ENCODE data around the gene BORCS8. TPM values are rescaled to one million over a fixed set of nuclear protein-coding genes. Genes with fewer than 3 reads are reported as not detected.

BORCS8 gene
- total and polyA plus RNA-seq, 2 of the 13 experiments (the other 11 are each of a cell fraction or from before 2014, with no cell fraction given): 9.6 to 13.3 TPM

GRCh38 chr19:19207637-19208572 is 16.0 kb upstream of the BORCS8 start (continued):
- no peak for TF ChIP-seq ATAD3A (CRISPR knock-in tag; IDR thresholded peaks at IDR 0.05)
- no peak for TF ChIP-seq KDM4B (CRISPR knock-in tag; IDR thresholded peaks at IDR 0.05)
- no peak for TF ChIP-seq ARID2 (CRISPR knock-in tag; IDR thresholded peaks at IDR 0.05; ENCODE audit: borderline replicate concordance)
- no peak for TF ChIP-seq GATAD2A (CRISPR knock-in tag; IDR thresholded peaks at IDR 0.05)
- no peak for TF ChIP-seq AGO1 (IDR thresholded peaks at IDR 0.05; ENCODE audit: low read depth, low read length, poor library complexity, severe bottlenecking)
- TF ChIP-seq ZNF207 (IDR thresholded peaks at IDR 0.05; ENCODE audit: borderline replicate concordance): no peak

- WGBS (ENCODE audit: low lambda C conversion rate): 11% methylated on average over 5 of the region's 5 CpGs
- Histone ChIP-seq H3K9ac (ENCODE audit: insufficient read depth, low read depth, low read length) (no peak overlapping the region), H3K27ac (ENCODE audit: extremely low read length, insufficient read depth, low read length) (no peak overlapping the region), H3K79me2 (ENCODE audit: insufficient read depth, low read length) (peaks cover 11% of the 10 kb centered on the region), H3K27me3 (ENCODE audit: control insufficient read depth in 1 of 2, insufficient read depth in 2 of 2, low read length in 2 of 2) (peaks cover 5 to 15% of the 10 kb centered on the region in 2 experiments; a peak in 3 of 5 replicates), H3K9me3 (ENCODE audit: low read length) (no peaks in the 10 kb centered on the region), H3K4me3 (replicated peaks in 1 of 3; ENCODE audit: insufficient read depth in 1 of 3, low read depth in 2 of 3, low read length in 3 of 3) (no peak overlapping the region), H3K4me1 (ENCODE audit: insufficient read depth, low read length) (peaks cover 7% of the 10 kb centered on the region; the same call in 1 of the 2 replicates), H3K36me3 (replicated peaks in 1 of 2; ENCODE audit: control insufficient read depth in 1 of 2, insufficient read depth in 2 of 2, low read length in 2 of 2) (no peaks in the 10 kb centered on the region), H3K4me2 (ENCODE audit: low read depth, low read length) (no peak overlapping the region), H4K20me1 (ENCODE audit: insufficient read depth, low read length) (no peaks in the 10 kb centered on the region), H2AFZ (ENCODE audit: low read length) (no peak overlapping the region)
- DNase-seq (ENCODE audit: low spot score): no peak
- in situ Hi-C loops (cut with HindIII; ENCODE audit: extremely low pct_ligation_motif_present, low pct_unique_long_range_greater_than_20kb): no loop called here
- no TSS peak for BruUV-seq (replicated peaks)
- no peak for ATAC-seq
- FAIRE-seq: no peak
- CTCF ChIA-PET (ENCODE audit: low intra/inter-chr PET ratio, low total read pairs): no interaction called here
- intact Hi-C loops (cut with micrococcal nuclease; ENCODE audit: unreplicated experiment): no loop called here
- POLR2A ChIA-PET: no interaction called here
- no peak for TF ChIP-seq ZNF777 (CRISPR knock-in tag; IDR thresholded peaks at IDR 0.05)
- TF ChIP-seq HIC2 (CRISPR knock-in tag; IDR thresholded peaks at IDR 0.05; ENCODE audit: low read depth): no peak
- TF ChIP-seq MXD1 (CRISPR knock-in tag; IDR thresholded peaks at IDR 0.05): no peak
- TF ChIP-seq ZNF713 (CRISPR knock-in tag; IDR thresholded peaks at IDR 0.05): no peak
- no peak for TF ChIP-seq GABPA (IDR thresholded peaks at IDR 0.05; ENCODE audit: low read depth, low read length)
- no peak for TF ChIP-seq GABPA (CRISPR knock-in tag; IDR thresholded peaks at IDR 0.05; ENCODE audit: low read depth)
- TF ChIP-seq TOE1 (CRISPR knock-in tag; IDR thresholded peaks at IDR 0.05): no peak
- TF ChIP-seq TFDP1 (CRISPR knock-in tag; IDR thresholded peaks at IDR 0.05; ENCODE audit: borderline replicate concordance): no peak
- TF ChIP-seq IRF1 (CRISPR knock-in tag; IDR thresholded peaks at IDR 0.05; ENCODE audit: low read depth): no peak
- TF ChIP-seq KDM5B (CRISPR knock-in tag; IDR thresholded peaks at IDR 0.05; ENCODE audit: borderline replicate concordance): no peak
- no peak for TF ChIP-seq ETV5 (CRISPR knock-in tag; IDR thresholded peaks at IDR 0.05; ENCODE audit: borderline replicate concordance)
- TF ChIP-seq ATAD3A (CRISPR knock-in tag; IDR thresholded peaks at IDR 0.05): no peak
- no peak for TF ChIP-seq PHB2 (IDR thresholded peaks at IDR 0.05; ENCODE audit: partially characterized antibody)
- no peak for TF ChIP-seq RFX1 (IDR thresholded peaks at IDR 0.05)
- no peak for TF ChIP-seq AGO1 (IDR thresholded peaks at IDR 0.05; ENCODE audit: low read depth, low read length, poor library complexity, severe bottlenecking)
These were observed 15.0 kb upstream of the BORCS8 start for GRCh38 chr19:19206938-19207337.
